Hepatocyte (in vitro differentiated cells): ENCODE measurements around the gene AGA.

Source experiments
- CTCF ChIP-seq: fragments of 200-600 bp; sonication (generic); IDR thresholded peaks from 2 replicates; pipeline ENCODE4 v1.5.1; 2016; ENCODE audit warnings: antibody characterized with exemption, mild to moderate bottlenecking; ENCODE audit not compliant: poor library complexity
- EZH2 ChIP-seq: fragments of 200-600 bp; sonication (generic); IDR thresholded peaks from 2 replicates; pipeline ENCODE4 v1.6.1; 2016; ENCODE audit warnings: antibody characterized with exemption, mild to moderate bottlenecking, borderline replicate concordance
- EZH2phosphoT487 ChIP-seq: fragments of 200-600 bp; sonication (generic); IDR thresholded peaks from one replicate; pipeline ENCODE4 v1.6.1; 2018; ENCODE audit warnings: antibody characterized with exemption, mild to moderate bottlenecking, low read depth, moderate library complexity; ENCODE audit not compliant: unreplicated experiment, severe bottlenecking

- no peak for TF ChIP-seq CTCF
- no peak for TF ChIP-seq EZH2
- no peak for TF ChIP-seq EZH2phosphoT487
These were observed 45.9 kb downstream of the AGA start for GRCh38 chr4:177396352-177396751.
